Stimulated activated CD4-positive, alpha-beta T cell treated with anti-CD3 and anti-CD28 coated beads, TNF-alpha, amount 100 ng/mL, for 48 hours (primary cell): ENCODE data around the gene KRT39.
"Not testable (repeated sequence)": the region's sequence is repeated elsewhere in the genome, so short reads cannot be mapped to it uniquely, and the experiment has no call there.

Experiments used
- DNase-seq, 3 donors: peaks; one replicate each; pipeline ENCODE4 v3.0.0-alpha.2; 2020; ENCODE audit warnings: low read depth in 3 of 3

KRT39 gene

GRCh38 chr17:40940266-40940665 is 26.5 kb downstream of the KRT39 start:
- DNase-seq, result no peak

DNA sequence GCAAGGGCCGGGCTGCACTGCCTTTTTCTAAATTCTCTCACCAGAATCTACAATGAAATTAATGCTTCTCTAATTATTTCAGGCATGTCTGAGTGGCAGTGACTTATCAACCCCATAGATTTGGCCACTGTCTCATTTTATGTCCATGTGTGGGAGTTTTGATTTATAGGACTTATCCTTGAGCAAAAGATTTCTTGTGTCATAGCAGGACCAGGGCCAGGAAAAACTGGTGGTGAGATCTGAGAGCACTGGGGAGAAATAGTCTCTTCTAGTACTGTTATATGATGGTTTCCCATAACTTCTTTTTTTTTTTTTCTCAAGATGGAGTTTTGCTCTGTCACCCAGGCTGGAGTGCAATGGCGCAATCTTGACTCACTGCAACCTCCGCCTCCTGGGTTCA is 27.8 kb downstream of the KRT39 start:
- no peak for DNase-seq

- peak in 1 of 3 donors; percentile 2 for DNase-seq
Observed at GRCh38 chr17:40937384-40937819, 29.3 kb downstream of the KRT39 start, which contains the start of gene KRT23. KRT23 (minus strand) TSS chr17:40937646; CDS start chr17:40936603, 1,043 bp downstream.

DNA sequence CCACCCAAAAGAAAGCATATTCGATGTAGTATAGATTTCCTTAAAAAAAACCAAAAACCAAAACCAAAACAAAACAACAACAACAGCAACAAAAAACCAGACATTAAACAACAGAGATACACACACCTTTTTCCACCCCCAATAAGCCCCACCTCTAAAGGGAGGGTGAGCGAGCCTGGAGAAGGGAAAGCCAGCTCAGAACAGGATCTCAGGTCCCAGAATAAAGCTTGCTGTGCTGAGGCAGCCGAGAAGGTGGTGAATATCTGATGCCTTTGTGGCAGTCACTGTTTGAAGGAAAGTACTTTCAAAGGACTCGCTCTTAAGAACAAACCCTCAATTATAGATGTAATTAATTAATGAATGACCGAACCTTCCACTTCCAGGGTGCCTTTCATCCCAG is 29.8 kb downstream of the KRT39 start:
- DNase-seq, result no peak

GRCh38 chr17:40936437-40936971 is 30.2 kb downstream of the KRT39 start:
- no peak for DNase-seq

DNA sequence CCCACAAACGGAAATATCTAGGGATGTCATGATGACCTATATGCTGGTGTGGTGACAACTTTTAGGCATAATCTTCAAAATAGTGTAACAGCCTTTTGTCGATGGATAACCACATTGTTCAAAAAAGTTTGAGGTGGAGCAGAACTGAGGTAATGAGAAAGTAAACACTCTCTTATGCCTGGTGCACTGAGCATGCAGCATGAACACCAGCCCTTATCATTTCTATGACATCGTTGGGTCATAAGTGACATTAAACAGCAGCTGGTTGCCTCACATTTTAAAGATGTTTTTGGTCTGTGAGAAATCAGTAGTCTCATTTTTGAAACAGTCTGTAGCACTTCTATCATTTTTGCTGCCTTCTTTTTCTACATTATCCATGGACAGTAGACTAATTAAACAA is 31.1 kb downstream of the KRT39 start:
- DNase-seq, result no peak

DNA sequence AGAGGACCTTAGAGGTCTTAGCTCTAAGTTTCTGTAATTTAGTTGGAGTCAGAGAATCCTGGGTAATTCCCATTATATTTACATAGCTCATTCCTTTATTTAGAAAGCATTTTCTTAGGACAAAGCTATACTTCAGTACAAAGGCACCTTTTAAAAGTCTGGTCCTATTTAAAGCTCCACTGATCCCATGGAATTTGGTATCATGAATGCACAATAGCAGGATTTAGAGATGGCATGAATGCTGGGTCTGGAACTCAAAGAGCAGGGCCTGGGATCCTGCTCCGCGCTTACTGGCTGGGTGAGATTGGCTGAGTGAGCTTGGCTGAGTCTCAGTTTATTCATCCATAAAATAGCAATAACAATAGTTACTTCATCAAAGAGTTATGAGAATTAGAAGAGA is 34.1 kb downstream of the KRT39 start:
- DNase-seq, result no peak

DNA sequence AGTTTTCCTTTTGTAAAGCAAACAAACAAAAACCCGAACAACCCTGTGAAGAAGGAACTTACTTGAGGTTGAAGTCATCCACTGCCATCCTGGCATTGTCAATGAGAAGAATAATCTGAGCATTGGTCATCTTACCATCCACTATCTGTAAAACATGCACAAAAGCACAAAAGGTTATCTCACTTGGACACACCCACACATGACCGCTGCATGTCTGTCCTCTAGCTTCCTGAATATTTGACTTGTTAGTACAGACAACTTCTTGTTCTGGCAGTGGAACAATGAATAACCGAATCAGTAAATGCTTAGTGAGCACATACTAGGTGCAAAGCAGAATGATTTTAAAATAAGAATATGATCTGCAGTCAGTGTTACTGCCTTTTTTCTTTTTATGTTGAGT is 35.4 kb downstream of the KRT39 start:
- DNase-seq, result no peak

DNA sequence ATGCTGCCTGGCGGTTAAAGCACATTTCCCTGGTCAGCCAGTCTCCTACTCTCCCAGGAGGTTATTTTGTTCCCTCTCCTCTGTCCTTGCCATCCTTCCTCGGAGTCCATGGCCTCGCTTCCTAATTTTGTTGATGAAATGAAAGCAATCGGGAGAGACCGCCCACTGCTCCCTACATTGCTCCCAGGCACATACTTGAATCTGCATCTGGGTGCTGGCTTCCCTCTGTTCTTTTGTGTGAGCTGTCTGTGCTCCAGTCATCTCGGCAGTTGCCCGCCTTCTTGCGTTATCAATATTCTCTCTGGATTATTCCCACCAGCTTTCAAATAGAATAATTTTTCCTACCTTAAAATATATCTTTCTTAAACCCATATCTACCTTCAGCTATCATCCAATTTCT is 40.4 kb downstream of the KRT39 start:
- no peak for DNase-seq

DNA sequence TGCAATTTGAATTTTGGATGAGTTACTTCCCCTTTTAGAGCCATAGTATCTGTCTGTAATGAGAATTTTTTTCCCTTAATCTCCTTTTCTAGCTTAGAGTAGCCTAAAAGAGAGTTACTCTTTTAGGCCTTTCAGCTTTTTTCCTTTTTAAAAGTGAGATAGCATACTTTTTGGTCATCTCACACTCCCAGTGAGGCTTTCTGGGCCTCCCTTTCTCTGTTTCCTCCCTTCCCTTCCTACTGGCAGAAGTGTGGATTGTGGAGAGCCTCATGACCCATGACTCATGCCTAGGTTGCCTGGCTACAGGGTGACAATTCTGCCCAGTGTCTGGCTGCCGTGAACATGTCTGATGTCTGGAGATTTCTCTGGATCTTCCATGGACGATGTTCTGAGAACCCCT is 44.5 kb downstream of the KRT39 start:
- DNase-seq, result no peak

DNA sequence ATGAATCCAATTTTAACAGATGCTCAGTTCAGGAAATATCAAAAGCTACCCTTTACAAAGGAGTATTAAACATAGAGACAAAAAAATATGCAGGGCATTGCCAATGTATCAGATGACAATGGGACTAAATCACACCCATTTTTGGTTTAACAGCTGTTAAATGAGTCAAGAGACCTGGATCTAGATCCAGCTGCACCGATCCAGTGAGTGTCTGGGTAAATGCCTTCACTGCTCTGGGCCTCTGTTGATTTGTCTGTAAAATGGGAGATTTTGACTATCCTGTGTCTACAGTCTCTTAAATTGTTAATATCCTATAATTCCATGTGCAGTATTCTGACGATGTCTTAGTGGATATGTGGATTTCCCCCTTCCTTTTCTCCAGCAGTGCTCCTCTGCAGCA is 45.7 kb downstream of the KRT39 start:
- DNase-seq, result no peak

DNA sequence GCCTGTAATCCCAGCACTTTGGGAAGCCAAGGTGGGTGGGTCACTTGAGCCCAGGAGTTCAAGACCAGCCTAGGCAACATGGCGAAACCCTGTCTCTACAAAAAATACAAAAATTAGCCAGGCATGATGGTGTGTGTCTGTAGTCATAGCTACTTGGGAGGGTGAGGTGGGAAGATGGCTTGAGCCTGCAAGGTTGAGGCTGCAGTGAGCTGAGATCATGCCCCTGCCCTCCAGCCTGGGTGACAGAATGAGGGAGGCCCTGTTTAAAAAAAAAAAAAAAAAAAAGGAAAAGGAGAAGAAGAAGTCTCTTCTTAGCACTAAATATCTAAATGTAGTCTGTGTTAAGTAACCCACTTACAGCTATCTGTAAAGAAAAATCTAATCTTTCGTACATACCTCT is 49.6 kb downstream of the KRT39 start:
- not testable (repeated sequence) for DNase-seq

- DNase-seq, result no peak
Observed at GRCh38 chr17:40916366-40916765, 50.4 kb downstream of the KRT39 start.

DNA sequence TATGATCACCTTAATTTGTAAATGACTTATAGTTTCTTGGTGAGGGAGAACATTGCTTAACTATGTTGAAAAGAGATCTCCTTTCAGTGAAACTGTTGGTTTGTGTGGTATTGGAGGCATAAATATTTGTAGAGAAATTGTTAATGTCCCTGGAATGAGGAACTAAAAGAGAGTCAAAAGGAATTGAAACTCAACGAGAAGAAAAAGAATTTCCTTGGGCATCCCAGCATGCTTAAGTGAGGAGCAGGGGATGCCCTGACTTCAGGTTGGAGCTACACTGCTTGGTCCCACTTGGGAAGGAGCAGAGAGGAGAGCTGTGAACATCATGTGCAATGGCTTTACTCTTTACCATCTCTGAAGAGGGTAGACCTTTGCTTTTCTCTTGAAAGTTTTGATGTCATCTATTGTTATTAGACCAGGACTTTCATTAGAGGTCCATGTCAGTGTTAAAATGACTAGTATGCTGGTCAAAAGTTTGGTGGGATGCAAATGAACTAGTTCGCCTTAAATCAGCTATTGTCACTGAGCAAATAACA is 51.0 kb downstream of the KRT39 start:
- DNase-seq, result no peak

DNA sequence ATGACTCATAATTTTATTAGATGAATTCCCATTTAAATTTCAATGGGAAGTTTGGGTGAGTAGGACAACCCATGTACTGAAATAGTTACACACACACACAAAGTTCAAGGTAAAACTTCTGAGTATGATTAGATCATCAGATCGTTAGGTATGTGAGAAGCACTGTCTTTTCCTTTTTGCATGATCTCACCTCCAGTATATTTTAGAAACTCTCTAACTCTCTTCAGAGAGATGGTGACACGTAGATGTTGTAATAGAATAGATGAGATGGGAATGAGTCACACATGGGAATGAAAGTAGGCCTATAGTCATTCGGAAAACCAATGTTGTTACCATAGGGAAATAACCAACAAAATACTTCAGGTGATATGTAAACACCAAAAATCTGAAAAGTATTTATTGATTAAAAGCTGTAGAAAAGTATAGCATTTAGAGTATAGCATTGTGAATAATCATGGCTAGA is 51.5 kb downstream of the KRT39 start:
- DNase-seq, result no peak

DNA sequence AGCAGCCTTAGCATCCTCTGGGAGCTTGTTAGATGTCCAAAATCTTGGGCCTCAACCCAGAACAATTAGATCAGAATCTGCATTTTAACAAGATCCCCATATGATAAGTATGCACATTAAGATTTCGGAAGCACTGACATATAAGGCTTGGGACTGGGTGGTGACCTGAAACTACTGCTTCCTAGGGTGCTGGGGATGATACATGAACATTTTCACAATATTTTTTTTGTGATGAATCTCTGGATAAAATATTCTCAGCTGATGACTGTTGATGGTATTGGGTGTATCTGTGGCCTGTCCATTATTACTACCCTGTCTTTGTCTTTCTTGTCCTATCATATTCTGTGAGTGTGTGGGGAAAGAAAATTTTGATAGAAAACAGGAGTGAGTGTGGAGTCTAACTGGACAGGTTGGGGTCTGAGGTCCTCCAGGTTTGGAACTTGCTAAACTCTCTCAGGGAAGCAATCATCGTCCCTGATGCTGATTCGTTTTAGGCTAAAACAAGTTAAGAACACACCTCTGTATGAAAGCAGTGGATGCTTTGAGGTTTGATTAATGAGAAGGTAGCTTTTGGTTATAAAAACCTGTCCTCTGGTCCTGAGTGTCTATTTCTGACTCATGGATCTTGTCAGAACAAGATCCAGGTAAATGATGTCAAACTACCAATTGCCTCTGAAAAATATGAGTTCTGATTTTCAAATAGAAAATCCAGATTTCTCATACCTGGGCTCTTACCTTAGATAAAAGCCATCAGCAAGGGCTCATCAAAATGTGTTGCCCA is 52.5 kb downstream of the KRT39 start:
- no peak for DNase-seq

DNA sequence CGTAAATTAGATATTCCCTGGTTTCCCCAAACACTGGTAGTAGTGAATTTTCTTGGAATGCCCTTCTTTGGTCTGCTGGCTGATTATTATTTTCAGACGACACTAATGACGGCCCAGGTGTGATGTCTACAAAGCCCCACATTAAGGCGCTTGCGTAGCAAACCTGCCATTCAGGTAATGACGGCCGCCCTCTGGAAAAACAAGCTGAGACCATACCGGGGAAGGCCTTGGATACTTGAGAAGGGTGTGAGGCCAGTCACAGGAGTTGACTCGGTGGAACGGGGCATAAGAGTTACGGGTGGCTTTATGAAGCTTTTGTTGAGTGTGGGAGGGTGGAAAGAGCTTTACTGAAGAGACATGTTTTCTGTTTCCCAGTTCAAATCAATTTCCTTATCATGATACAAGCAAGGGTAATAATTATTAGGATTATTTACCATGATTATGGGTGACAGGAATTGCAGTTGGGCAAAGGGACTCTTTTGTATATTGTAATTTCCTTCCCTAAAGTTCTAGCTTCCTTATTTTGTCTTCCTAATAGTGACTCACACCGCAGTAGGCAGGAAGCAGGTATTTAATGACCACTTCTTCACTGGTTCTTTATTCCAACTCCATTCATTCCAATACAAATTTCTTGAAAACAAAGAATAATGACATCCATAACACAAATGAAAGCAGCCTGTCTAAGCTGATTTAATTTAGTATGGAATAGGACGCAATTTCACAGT is 54.1 kb downstream of the KRT39 start:
- DNase-seq, result no peak

- DNase-seq, result no peak
Observed at GRCh38 chr17:40910441-40910841, 56.3 kb downstream of the KRT39 start.

DNA sequence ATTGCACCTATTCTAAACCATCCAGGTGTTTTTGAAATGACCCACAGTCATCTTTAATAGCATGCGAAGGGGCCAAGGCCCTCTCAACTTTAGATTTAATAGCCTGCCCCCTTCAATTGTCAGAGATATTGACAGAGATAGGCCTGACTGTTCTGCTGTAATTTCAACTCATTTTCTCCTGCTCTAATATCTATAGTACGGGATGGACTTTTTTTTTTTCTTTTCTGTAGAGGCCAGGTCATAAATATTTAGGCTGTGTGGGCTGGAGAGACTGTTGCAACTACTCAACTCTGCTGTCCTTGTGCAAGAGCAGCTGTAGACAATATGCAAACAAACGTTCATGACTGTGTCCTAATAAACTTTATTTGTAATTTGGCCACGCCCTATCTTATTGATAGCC is 57.0 kb downstream of the KRT39 start:
- no peak for DNase-seq

DNA sequence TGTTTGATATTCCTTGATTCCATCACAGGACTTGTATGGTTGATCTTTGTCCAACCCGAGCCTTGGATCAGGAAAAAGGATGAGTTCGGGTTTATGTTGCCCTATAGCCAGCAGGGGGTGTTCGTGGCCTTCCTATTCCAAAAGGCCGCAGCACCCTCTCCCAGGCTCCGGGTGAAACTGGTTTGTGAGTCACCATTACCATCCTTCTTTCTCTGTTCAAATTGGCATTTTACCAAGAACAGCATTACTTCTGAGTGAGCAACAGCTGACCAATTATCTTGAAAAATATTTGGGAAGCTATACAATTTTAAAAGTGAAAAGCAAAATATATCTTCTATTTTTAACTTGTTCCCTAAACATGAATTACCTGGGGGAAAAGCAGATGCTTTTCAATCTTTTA is 57.4 kb downstream of the KRT39 start:
- DNase-seq, result peak; percentile 44 to 57 (median 44)
